K562 (cell line): Measurements from ENCODE around the gene PTK6. TPM values are rescaled to one million over a fixed set of nuclear protein-coding genes. Genes with fewer than 3 reads are reported as not detected.

Experiments
- ATAC-seq: fragments of 200-7000 bp; cut with Tn5 transposase; 3 replicates; pipeline ENCODE4 v1.9.1; 2020; ENCODE audit warnings: moderate library complexity
- BruUV-seq: library from RNA; stranded (reverse); fragments of 400-500 nt; replicated peaks from 2 replicates; lab custom pipeline; 2021; lab: Mats Ljungman, UMichigan
- CTCF ChIA-PET: fragments of 300-600 bp; formaldehyde crosslinking; extraction: SDS; loops from one replicate; lab custom pipeline; 2021; ENCODE audit warnings: low intra/inter-chr PET ratio; lab: Yijun Ruan, JAX
- POLR2A ChIA-PET: fragments of 300-600, 350-650 bp; sonication (Branson Sonifier 250); formaldehyde crosslinking; extraction: SDS; loops from one replicate; lab custom pipeline; 2021; ENCODE audit warnings: antibody characterized with exemption, inconsistent platforms; lab: Yijun Ruan, JAX
- DNase-seq, 4 experiments: peaks; one replicate each; pipeline versions ENCODE4 v3.0.0 to v3.0.0-alpha.2; 2011 to 2018; ENCODE audit warnings: low spot score in 3 of 4, mixed read lengths in 3 of 4; ENCODE audit errors: extremely low read depth in 1 of 4
- FAIRE-seq: peaks from 2 replicates; lab custom pipeline; 2011; peaks lifted over from hg19 to GRCh38; lab: Jason Lieb, UNC
- H2AFZ ChIP-seq: 2 replicates; pipeline ENCODE4 v1.6.0; 2011; ENCODE audit warnings: low read depth, low read length, control low read depth, inconsistent platforms
- H3K27ac ChIP-seq: fragments of 200-600 bp; 3 replicates; pipeline ENCODE4 v1.8.0; 2011; ENCODE audit warnings: low read depth, mild to moderate bottlenecking, control low read depth, inconsistent platforms, low read length, moderate library complexity, mixed read lengths; ENCODE audit errors: extremely low read depth
- H3K27me3 ChIP-seq, 2 experiments: fragments of 300-600 bp in 1 of 2; 2 replicates in 1 of 2; 3 replicates in 1 of 2; pipeline versions ENCODE4 v1.6.0 to v1.8.0; 2011; ENCODE audit warnings: inconsistent platforms in 2 of 2, low read length in 2 of 2, mild to moderate bottlenecking in 1 of 2, mixed read lengths in 1 of 2, moderate library complexity in 1 of 2; ENCODE audit not compliant: control insufficient read depth in 2 of 2, insufficient read depth in 2 of 2
- H3K36me3 ChIP-seq: fragments of 300-600 bp; 3 replicates; pipeline ENCODE4 v1.8.0; 2011; ENCODE audit warnings: mild to moderate bottlenecking, low read length, inconsistent platforms; ENCODE audit not compliant: control insufficient read depth, insufficient read depth
- H3K4me1 ChIP-seq, 2 experiments: fragments of 200-600 bp in 1 of 2; replicated peaks in 1 of 2; 2 replicates in 1 of 2; 3 replicates in 1 of 2; pipeline versions ENCODE4 v1.5.1 to v1.8.0; 2011; ENCODE audit warnings: inconsistent platforms in 2 of 2, low read length in 2 of 2, mild to moderate bottlenecking in 1 of 2, mixed read lengths in 1 of 2, moderate library complexity in 1 of 2; ENCODE audit not compliant: control insufficient read depth in 2 of 2, insufficient read depth in 2 of 2
- H3K4me2 ChIP-seq: 2 replicates; pipeline ENCODE4 v1.6.1; 2011; ENCODE audit warnings: low read length, control low read depth, inconsistent platforms, mixed read lengths; ENCODE audit not compliant: insufficient read depth
- H3K4me3 ChIP-seq: fragments of 200-600 bp; sonication (generic), shearing (Covaris generic); 2 replicates; pipeline ENCODE4 v1.5.1; 2016; ENCODE audit warnings: control low read depth, inconsistent platforms
- H3K79me2 ChIP-seq: fragments of 200-600 bp; 3 replicates; pipeline ENCODE4 v1.8.0; 2011; ENCODE audit warnings: low read length, inconsistent platforms; ENCODE audit not compliant: control insufficient read depth, insufficient read depth
- H3K9ac ChIP-seq, 2 experiments: 2 replicates each; pipeline versions ENCODE4 v1.6.0 to v1.6.1; 2011; ENCODE audit warnings: low read depth in 2 of 2, low read length in 2 of 2, control low read depth in 1 of 2, inconsistent platforms in 1 of 2, mild to moderate bottlenecking in 1 of 2, mixed read lengths in 1 of 2; ENCODE audit not compliant: insufficient read depth in 1 of 2
- H3K9me1 ChIP-seq: one replicate; pipeline ENCODE4 v1.6.0; 2011; ENCODE audit warnings: inconsistent platforms, mild to moderate bottlenecking, low read length, moderate library complexity; ENCODE audit not compliant: control insufficient read depth, insufficient read depth
- H3K9me3 ChIP-seq: replicated peaks from 2 replicates; pipeline ENCODE4 v1.5.1; 2011; ENCODE audit warnings: low read depth, low read length, inconsistent platforms; ENCODE audit not compliant: control insufficient read depth, insufficient read depth
- H4K20me1 ChIP-seq: replicated peaks from 2 replicates; pipeline ENCODE4 v1.6.1; 2011; ENCODE audit warnings: low read length, inconsistent platforms, mixed read lengths; ENCODE audit not compliant: control insufficient read depth, insufficient read depth
- POLR2G ChIP-seq: fragments of 200-400 bp; formaldehyde crosslinking; IDR thresholded peaks from 2 replicates; pipeline ENCODE4 v1.6.1; 2017; ENCODE audit warnings: low read depth, mild to moderate bottlenecking, antibody characterized with exemption, low read length, moderate library complexity
- ZBTB33 ChIP-seq: sonication (generic); formaldehyde crosslinking; IDR thresholded peaks from 2 replicates; pipeline ENCODE4 v1.8.1; 2023; ENCODE audit warnings: mild to moderate bottlenecking, missing genetic modification reagents
- ZNF184 ChIP-seq: sonication (generic); formaldehyde crosslinking; IDR thresholded peaks from 2 replicates; pipeline ENCODE4 v1.5.0; 2020; ENCODE audit warnings: missing genetic modification reagents
- WGBS: fragments of 100-300 bp; shearing (Covaris generic); methylation state at CpG from one replicate; pipeline ENCODE4 v1.1.6; 2016; ENCODE audit warnings: low coverage, mixed read lengths; ENCODE audit not compliant: insufficient coverage; ENCODE audit errors: missing lambda C conversion rate; 5-methylcytosine and 5-hydroxymethylcytosine counted together
- in situ Hi-C: fragments of 300-500 bp; cut with MboI; formaldehyde crosslinking; loops from 4 replicates; pipeline ENCODE4 v1.15.0; 2018; ENCODE audit warnings: inconsistent platforms, mixed read lengths
- intact Hi-C: fragments of 100-400 bp; cut with micrococcal nuclease; formaldehyde crosslinking; loops from 2 replicates; pipeline ENCODE4 v1.14.2; 2022
- polyA plus RNA-seq, 8 experiments: library from polyadenylated mRNA; depleted of rRNA in 4 of 8; stranded (reverse) in 5 of 8; unstranded in 3 of 8; fragments of >200 nt; fragmentation: Nextera tagmentation in 2 of 8; fragmentation: Illumina TruSeq in 1 of 8; extraction: Ambion mirVana in 2 of 8; extraction: Trizol in 1 of 8; gene quantifications; 2 replicates each; pipeline versions ENCODE4 v1.2.1 to v1.2.3, GENCODE V29; 2011 to 2014; ENCODE audit warnings: inconsistent platforms in 1 of 8, missing spikeins in 1 of 8
- total RNA-seq, 7 experiments: library from RNA; depleted of rRNA in 6 of 7; stranded (reverse); fragments of >200 nt in 6 of 7; fragmentation: Illumina TruSeq in 2 of 7; extraction: Trizol in 2 of 7; gene quantifications; 2 replicates each; pipeline versions ENCODE4 v1.2.1 to v1.2.3, GENCODE V29; 2011 to 2021; ENCODE audit warnings: low replicate concordance in 1 of 7

Gene PTK6
- total and polyA plus RNA-seq, 9 of the 15 experiments (the other 6 are each of a cell fraction or from before 2014, with no cell fraction given), result 0.07 TPM; not detected in 8

- ATAC-seq (no peak), FAIRE-seq (no peak), DNase-seq (peak in 1 of 4 experiments; percentile 26)
- Histone ChIP-seq H3K36me3 (no peaks in the 10 kb centered on the region), H3K4me3 (no peak overlapping the region), H3K4me1 (peaks cover 0 to 19% of the 10 kb centered on the region in 2 experiments; a peak in 2 of 5 replicates), H3K4me2 (no peak overlapping the region), H3K27ac (no peak overlapping the region), H4K20me1 (peaks cover 8% of the 10 kb centered on the region; the same call in 1 of the 2 replicates), H3K79me2 (no peaks in the 10 kb centered on the region), H3K9me1 (no peaks in the 10 kb centered on the region), H3K27me3 (peaks cover 0 to 4% of the 10 kb centered on the region in 2 experiments; a peak in 3 of 5 replicates), H3K9me3 (no peaks in the 10 kb centered on the region), H2AFZ (no peak overlapping the region), H3K9ac (no peak overlapping the region; a peak in 1 of 4 replicates)
- in situ Hi-C loops, result no loop called here
- BruUV-seq, result no TSS peak
- intact Hi-C loops, result no loop called here
- ChIA-PET POLR2A (interaction anchor here (0.6 kb wide), 1 partner anchor 178 kb away, joined by 3 read pairs; no protein-coding TSS in a partner anchor), CTCF (no interaction called here)
- TF ChIP-seq ZBTB33 (peak; percentile 78), ZNF184 (CRISPR knock-in tag) (no peak), POLR2G (peak; percentile 49)
- WGBS, result 42% methylated on average over 28 of the region's 83 CpGs
Observed at GRCh38 chr20:63488315-63489251, 48.6 kb downstream of the PTK6 start.
